HG03575 (cell line): Measurements from ENCODE around the gene TM9SF1.
A peak's percentile ranks its signal among the peaks of the same experiment; 100 is the strongest.

Source experiments
- ATAC-seq: cut with Tn5 transposase; IDR thresholded peaks from one replicate; pipeline ENCODE4 v1.9.1; 2021; ENCODE audit not compliant: unreplicated experiment, insufficient number of reproducible peaks, low FRiP score; ENCODE audit errors: extremely low read depth

Gene TM9SF1

GRCh38 chr14:24164518-24164991, 30.7 kb downstream of the TM9SF1 start:
- no peak for ATAC-seq

GRCh38 chr14:24162093-24162492, 33.1 kb downstream of the TM9SF1 start:
- ATAC-seq, result no peak

GRCh38 chr14:24160850-24161804, 34.1 kb downstream of the TM9SF1 start, which contains the start of gene IRF9:
TSS of gene IRF9 (plus strand) at chr14:24161265. CDS start at chr14:24162145, 880 bp downstream.
- ATAC-seq, result peak; percentile 60

GRCh38 chr14:24160499-24160849, 34.8 kb downstream of the TM9SF1 start:
- ATAC-seq, result no peak

- ATAC-seq, result no peak
Measured at GRCh38 chr14:24159777-24160498, 35.3 kb downstream of the TM9SF1 start.

- no peak for ATAC-seq
Measured at GRCh38 chr14:24157331-24157730, 37.9 kb downstream of the TM9SF1 start.

- no peak for ATAC-seq
Measured at GRCh38 chr14:24156840-24157239, 38.4 kb downstream of the TM9SF1 start.

GRCh38 chr14:24155100-24155499, 40.1 kb downstream of the TM9SF1 start:
- ATAC-seq, result no peak

GRCh38 chr14:24151404-24152080, 43.7 kb downstream of the TM9SF1 start:
- no peak for ATAC-seq

GRCh38 chr14:24150993-24151392, 44.2 kb downstream of the TM9SF1 start:
- no peak for ATAC-seq

GRCh38 chr14:24150567-24150966, 44.7 kb downstream of the TM9SF1 start:
- no peak for ATAC-seq

GRCh38 chr14:24150061-24150460, 45.2 kb downstream of the TM9SF1 start:
- no peak for ATAC-seq

- no peak for ATAC-seq
Measured at GRCh38 chr14:24149302-24149969, 45.8 kb downstream of the TM9SF1 start.

GRCh38 chr14:24147761-24148428, 47.3 kb downstream of the TM9SF1 start:
- no peak for ATAC-seq

GRCh38 chr14:24146978-24147760, 48.1 kb downstream of the TM9SF1 start, which contains the start of gene RNF31:
TSS of gene RNF31 (plus strand) at chr14:24147498. CDS start at chr14:24147699, 201 bp downstream.
- peak; percentile 67 for ATAC-seq

- ATAC-seq, result peak; percentile 31
Measured at GRCh38 chr14:24146453-24146977, 48.7 kb downstream of the TM9SF1 start, which contains the start of gene PSME2. TSS of gene PSME2 (minus strand) at chr14:24146610. CDS start at chr14:24146581, 29 bp downstream.
